Pericardium fibroblast (primary cell): ENCODE measurements around the gene THSD7A. TPM values are rescaled to one million over a fixed set of nuclear protein-coding genes. Genes with fewer than 3 reads are reported as not detected.

ENCODE experiments used
- total RNA-seq: library from RNA; depleted of rRNA; stranded (reverse); fragments of >200 nt; gene quantifications from 2 replicates; pipeline ENCODE4 v1.2.3, GENCODE V29; 2015

Gene THSD7A
- total RNA-seq: 0.09 and 0.23 TPM in 2 replicates

DNA sequence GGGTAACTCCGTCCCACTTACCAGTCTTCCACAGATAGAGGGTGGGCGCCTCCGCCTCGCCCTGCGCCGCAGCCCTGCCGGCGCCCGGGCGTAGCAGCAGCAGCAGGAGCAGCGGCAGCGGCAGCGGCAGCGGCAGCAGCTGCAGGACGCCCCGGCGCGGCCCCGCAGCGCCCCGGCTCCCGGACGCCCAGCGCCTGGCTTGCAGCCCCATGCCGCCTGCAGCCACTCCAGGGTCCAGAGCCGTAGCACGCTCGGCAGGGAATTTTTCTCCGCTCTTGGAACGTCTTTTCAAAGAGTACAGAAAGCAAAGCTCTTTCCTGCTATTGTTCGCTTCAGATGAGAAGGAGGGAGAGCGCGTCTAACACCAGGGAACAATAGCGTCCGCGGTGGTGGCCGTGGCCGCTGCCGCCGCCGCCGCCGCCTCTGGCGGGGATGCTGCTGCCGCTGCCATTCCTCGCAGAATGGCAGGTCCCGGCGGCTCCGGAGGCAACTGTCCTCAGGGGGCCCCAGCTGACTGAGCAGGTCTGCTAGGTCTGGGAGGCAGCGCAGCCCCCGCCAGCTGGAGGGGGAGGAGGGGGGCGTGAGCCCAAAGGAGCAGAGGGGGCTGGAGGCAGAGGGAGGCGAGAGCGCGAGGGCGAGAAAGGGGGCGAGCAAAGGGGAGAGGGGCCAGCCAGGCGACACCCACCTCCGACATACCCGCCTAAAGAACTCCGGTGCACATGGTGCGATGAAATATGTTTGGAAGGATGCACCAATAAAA is at the start of gene THSD7A:
TSS of gene THSD7A (minus strand) at position 463 of the 760 bp plus-strand sequence. CDS start at position 211, 252 bp downstream.

